ENCODE data around the gene FEV. TPM values are rescaled to one million over a fixed set of nuclear protein-coding genes. Genes with fewer than 3 reads are reported as not detected.

The FEV gene
- polyA plus RNA-seq, 2 of the 4 experiments (the other 2 are of a cell fraction), result not detected

- Histone ChIP-seq H3K4me3 (no peak overlapping the region), H3K4me1 (no peaks in the 10 kb centered on the region), H3K4me2 (no peak overlapping the region), H3K27ac (no peak overlapping the region), H3K9me3 (no peaks in the 10 kb centered on the region)
- DNase-seq (ENCODE audit: low read depth in 1 of 2, low spot score in 1 of 2), result no peak
- 37% methylated on average over 7 of the region's 11 CpGs for WGBS (ENCODE audit: missing lambda C conversion rate)
- no peak for FAIRE-seq
- TF ChIP-seq TFCP2L1 (CRISPR knock-in tag; IDR thresholded peaks at IDR 0.05), result no peak
- TF ChIP-seq ELK1 (IDR thresholded peaks at IDR 0.05; ENCODE audit: low read depth, low read length), result no peak
- TF ChIP-seq RARB (CRISPR knock-in tag; IDR thresholded peaks at IDR 0.05), result no peak
- TF ChIP-seq GATA3 (IDR thresholded peaks at IDR 0.05; ENCODE audit: borderline replicate concordance), result no peak
- TF ChIP-seq JUNB (IDR thresholded peaks at IDR 0.05), result no peak
- no peak for TF ChIP-seq ZFP36 (IDR thresholded peaks at IDR 0.05; ENCODE audit: borderline replicate concordance, partially characterized antibody)
- no peak for TF ChIP-seq POLR2AphosphoS2 (conservative IDR thresholded peaks at IDR 0.05; ENCODE audit: low read length)
- TF ChIP-seq PBX3 (IDR thresholded peaks at IDR 0.05), result no peak
- TF ChIP-seq HES2 (IDR thresholded peaks at IDR 0.05), result no peak
- TF ChIP-seq NPAS2 (CRISPR knock-in tag; IDR thresholded peaks at IDR 0.05; ENCODE audit: borderline replicate concordance), result no peak
- TF ChIP-seq E2F6 (IDR thresholded peaks at IDR 0.05; ENCODE audit: borderline replicate concordance, low read depth), result no peak
- no peak for TF ChIP-seq CEBPB (IDR thresholded peaks at IDR 0.05)
- no peak for TF ChIP-seq RAD21 (conservative IDR thresholded peaks at IDR 0.05 in 1 of 2, IDR thresholded peaks at IDR 0.05 in 1 of 2)
- TF ChIP-seq RNF2 (IDR thresholded peaks at IDR 0.05; ENCODE audit: borderline replicate concordance, low read depth), result no peak
- no peak for TF ChIP-seq MYC (IDR thresholded peaks at IDR 0.05; ENCODE audit: borderline replicate concordance, low read length)
- TF ChIP-seq JUN (IDR thresholded peaks at IDR 0.05), result no peak
- TF ChIP-seq SMC3 (IDR thresholded peaks at IDR 0.05), result no peak
- no peak for TF ChIP-seq TP53 (CRISPR knock-in tag; IDR thresholded peaks at IDR 0.05)
- ChIA-PET POLR2A (no interaction called here), CTCF (interaction anchor here (1.3 to 12.4 kb wide), 7 partner anchors 13 to 471 kb away, joined by 3 to 173 read pairs (median 9); partner anchors contain the start of gene NHEJ1)
- ATAC-seq, result no peak
These were observed 39.1 kb upstream of the FEV start for GRCh38 chr2:219024059-219024458.

- 76% methylated on average over 9 of the region's 12 CpGs for WGBS (ENCODE audit: missing lambda C conversion rate)
- no peak overlapping the region for H3K27ac ChIP-seq
- FAIRE-seq (no peak), ATAC-seq (no peak), DNase-seq (ENCODE audit: low read depth in 1 of 2, low spot score in 1 of 2) (no peak)
- H3K9me3 ChIP-seq, result no peaks in the 10 kb centered on the region
- no peaks in the 10 kb centered on the region for H3K4me1 ChIP-seq
- H3K4me3 ChIP-seq, result no peak overlapping the region
- ChIA-PET CTCF (interaction anchor here (2.7 to 12.4 kb wide), 3 partner anchors 42 to 147 kb away, joined by 9 to 173 read pairs (median 9); partner anchors contain the start of gene NHEJ1), POLR2A (no interaction called here)
- TF ChIP-seq HEYL (CRISPR knock-in tag; IDR thresholded peaks at IDR 0.05) (no peak), CHD2 (IDR thresholded peaks at IDR 0.05; ENCODE audit: low read length, partially characterized antibody) (no peak), NFE2L2 (conservative IDR thresholded peaks at IDR 0.05; ENCODE audit: low read length) (no peak), BHLHE40 (IDR thresholded peaks at IDR 0.05; ENCODE audit: low read depth, low read length) (no peak), FOSB (CRISPR knock-in tag; IDR thresholded peaks at IDR 0.05) (no peak), HOXB13 (CRISPR knock-in tag; IDR thresholded peaks at IDR 0.05; ENCODE audit: low read depth) (no peak), MAX (IDR thresholded peaks at IDR 0.05) (no peak), RARB (CRISPR knock-in tag; IDR thresholded peaks at IDR 0.05) (no peak), EHF (CRISPR knock-in tag; IDR thresholded peaks at IDR 0.05) (no peak), JUNB (IDR thresholded peaks at IDR 0.05) (no peak), KDM1A (IDR thresholded peaks at IDR 0.05; ENCODE audit: low read depth) (no peak)
- no peak overlapping the region for H3K4me2 ChIP-seq
These were observed 38.1 kb upstream of the FEV start for GRCh38 chr2:219023045-219023605.

Measured in A549 (cell line).